DMS114 treated with DMSO at 0.1 percent for 48 hours (cell line): Measurements from ENCODE around the gene ADPGK.
"Not testable (repeated sequence)": the region's sequence is repeated elsewhere in the genome, so short reads cannot be mapped to it uniquely, and the experiment has no call there.

Source experiments
- DNase-seq: peaks from one replicate; lab custom pipeline; 2025; ENCODE audit not compliant: unreplicated experiment; lab: John Stamatoyannopoulos, UW

The ADPGK gene

DNA sequence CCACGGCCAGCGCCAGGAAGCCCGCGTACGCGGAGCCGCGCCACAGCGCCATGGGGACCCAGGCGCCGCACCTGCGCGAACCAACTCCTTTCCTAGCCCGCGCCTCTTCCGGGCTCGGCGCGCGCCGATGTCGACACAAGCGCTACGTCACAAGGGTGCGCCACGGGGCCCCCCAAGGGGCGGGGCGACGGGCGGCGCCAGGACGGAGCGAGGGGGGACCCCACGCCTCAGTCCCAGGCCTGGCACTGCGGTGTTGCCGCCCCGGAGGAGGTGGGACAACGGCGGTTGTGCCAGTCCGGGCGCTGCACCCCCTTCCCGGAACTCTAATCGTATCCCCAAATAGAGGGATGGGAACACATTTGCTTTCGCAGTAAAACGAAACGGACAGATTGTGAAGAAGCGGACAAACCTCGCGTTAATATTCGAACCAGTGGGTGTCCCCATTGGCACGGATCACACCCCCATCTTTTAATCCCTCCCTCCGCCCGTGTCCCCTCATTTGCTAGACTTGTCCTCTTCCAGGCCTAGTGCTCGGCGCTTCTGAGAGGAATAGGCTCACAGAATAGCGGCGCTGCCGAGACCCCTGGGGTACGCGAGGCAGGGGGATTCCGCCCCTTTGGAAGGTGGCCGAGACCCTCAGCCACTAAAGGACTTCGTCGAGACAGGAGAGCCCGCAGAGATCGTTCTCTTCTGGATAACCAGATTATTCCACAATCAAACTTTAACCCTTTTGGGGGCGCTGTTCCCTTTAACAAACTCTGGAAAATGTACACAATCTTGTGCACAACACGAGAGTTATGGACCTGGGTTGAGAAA lies at the start of gene ADPGK:
ADPGK (minus strand) TSS at position 119 of the 816 bp plus-strand sequence; CDS start at position 52, 67 bp downstream.
- DNase-seq = peak; percentile 84

DNA sequence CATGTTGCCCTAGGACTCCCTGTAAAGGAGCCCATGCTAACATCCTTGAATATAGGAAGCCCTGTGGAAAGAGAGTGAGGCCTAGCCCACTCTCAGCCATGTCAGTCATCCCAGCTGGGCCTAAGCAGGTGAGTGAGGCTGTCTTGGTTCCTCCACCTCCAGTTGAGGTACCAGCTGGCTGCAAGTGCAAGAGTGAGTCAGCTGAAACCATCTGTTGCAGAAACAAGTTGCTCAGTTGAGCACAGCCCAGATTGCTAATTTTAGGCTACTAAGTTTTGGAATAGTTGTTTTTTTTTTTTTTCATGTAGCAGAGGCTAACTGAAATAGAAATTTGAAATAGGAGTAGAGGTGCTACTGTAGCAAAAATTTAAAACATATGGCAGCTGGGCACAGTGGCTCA lies 43.7 kb upstream of the ADPGK start:
- DNase-seq = no peak

DNA sequence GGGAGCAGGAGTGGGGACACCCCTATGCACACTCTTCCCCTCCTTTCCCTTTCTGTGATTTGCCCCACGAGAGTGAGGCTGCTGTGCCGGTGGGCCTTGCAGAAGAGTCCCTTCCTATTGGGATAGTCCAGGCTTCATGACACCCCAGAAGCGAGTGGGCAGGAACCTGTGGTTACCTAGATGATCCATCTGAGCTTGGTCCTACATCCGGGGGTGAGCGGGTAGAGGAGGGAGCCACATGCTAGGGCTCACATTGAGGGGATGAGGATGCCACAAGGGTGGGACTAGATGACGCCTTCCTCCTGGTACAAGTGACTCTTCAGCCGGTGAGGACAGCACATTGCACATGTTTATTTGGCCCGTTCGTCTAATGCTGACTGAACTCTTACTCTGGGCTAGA lies 43.1 kb upstream of the ADPGK start:
- no peak for DNase-seq

DNA sequence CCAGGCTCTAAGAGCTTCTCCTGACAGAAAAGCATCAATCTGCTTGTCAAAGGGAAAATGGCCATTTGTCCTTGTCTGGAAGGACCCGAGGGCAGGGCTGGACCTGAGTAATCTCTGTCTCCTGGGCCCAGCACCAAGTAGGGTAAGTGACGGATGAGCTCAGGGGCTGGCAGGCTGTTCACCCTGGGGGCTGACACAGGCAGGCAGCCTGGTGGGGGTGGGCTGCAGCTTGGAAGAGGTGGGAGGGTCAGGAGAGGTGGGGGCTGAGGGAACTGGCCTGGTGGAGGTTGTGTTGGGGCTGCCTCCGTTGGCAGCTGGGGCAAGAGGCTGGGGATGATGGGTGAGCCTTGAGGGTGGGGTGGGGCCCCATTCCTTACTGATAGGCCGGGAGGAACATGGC lies 42.3 kb upstream of the ADPGK start:
- no peak for DNase-seq

DNA sequence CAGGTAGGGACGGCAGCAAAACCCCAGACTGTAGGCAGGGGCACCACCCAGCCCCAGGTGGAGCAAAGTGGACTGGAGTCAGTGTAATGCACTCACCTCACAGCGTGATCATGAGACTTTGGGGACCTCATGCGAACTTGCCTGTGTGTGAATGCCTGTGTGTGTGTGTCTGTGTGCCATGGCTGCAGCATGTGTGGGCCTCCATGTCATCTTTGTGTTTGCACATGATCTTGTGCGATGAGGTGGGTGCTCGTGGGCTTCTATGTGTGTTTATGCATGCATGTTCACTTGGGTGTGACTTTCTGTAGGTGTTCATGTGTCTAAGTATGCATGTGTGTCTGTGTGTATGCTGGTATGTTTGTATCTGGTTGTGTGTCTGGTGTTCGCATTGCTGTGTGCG lies 41.2 kb upstream of the ADPGK start:
- no peak for DNase-seq

DNA sequence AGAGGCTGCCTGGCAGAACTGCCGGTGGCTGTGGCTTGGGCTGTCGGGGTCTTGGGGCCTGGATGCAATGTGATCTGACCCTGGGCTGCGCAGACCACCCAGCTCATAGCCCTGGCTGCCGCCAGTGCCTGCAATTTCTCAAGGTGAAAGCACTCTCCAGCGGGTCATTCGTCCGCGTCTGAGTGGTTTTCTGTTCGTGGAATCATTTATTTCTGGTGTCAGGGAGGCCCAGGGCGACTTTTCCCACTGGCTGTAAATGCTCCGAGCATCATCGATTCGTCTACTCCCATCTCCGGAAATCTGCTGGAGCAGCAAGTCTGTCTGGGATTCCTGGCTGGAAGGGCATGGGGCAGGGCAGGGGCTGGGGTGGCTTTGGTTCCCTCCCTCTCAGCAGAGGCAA lies 40.6 kb upstream of the ADPGK start:
- no peak for DNase-seq

DNA sequence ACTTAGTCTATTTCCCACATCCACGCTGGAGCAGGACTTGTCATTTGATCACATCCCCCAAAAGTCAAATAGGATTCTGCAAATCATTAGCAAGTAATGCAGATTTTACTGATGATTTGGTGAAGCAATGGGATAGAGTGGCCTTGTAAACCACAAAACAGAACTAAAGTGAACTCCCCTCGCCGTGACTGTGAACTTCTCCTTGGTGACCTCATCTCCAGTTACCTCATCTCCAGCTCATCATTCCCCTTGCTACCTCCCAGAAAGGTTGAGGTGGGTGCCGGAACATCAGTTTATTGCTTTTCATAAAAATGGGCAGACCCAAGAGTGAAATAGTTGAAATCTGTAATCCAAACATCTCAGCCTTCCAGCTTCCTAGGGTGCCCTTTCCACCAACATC lies 36.7 kb upstream of the ADPGK start:
- DNase-seq = no peak

DNA sequence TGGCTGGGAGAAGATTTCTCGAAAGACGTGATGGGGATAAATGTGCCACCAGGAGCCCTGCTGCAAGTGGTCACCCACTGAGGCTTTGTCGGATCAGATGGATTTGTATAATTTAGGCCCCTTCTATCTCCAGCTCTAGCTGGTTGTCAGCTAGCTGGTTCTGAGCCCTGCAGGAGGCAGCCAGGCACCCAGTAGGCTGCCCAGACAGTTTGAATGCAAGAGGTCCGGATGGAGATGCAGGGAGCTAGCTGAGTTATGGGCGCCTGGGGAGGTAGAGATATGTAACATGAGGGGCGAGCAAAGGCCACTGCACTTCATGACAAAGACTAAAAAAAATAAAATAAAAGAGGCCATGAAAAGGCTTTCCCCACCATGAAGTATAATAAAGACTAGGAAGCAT lies 35.1 kb upstream of the ADPGK start:
- DNase-seq = no peak

DNA sequence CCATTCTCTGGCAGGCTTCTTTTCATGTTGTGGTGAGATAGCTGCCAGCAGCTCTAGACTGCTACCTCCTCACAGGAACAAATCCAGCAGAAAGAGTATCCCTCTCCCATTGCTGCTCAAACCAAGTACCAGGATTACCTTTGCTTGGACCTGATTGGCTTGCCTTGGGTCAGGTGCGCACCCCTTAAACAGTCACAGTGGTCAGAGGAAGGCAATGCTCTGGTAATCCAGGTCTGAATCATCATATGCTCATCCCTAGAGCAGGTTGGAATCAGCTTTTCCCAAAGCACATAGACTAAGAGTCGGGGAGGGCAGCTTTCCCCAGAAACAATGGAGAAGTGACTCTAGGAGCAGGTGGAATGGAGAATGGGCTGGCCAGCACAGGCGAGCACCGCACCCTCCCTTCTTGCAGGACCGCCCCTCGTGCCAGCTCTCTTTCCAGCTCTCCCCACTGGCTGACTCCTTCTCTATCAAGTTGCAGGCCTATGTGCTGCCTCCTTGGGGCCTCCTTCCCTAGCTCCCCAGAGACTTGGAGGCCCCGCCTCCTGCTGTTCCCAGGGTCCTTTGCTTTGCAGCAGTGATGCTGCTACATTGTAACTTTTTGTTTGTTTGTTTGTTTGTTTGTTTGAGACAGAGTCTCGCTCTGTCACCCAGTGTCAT lies 29.9 kb upstream of the ADPGK start:
- DNase-seq = no peak

DNA sequence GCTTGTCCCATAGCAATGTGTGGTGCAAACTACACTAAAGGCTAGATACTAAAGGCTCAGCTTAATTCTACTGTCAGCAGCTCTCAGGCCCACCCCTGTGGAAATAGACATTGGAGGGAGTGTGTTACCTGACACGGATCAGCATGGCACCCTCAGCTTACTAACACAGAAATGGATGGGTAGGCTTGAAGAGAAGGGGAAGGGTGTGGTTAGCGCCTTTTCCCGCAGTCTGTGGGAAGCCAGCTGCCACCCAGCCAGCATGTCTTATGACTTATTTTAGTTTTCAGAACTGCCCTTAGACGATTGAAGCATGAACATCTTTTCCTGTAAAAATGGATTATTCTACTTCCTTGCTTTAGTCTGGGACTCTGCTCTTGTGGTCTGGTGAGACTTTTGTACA lies 25.8 kb upstream of the ADPGK start:
- DNase-seq = no peak

DNA sequence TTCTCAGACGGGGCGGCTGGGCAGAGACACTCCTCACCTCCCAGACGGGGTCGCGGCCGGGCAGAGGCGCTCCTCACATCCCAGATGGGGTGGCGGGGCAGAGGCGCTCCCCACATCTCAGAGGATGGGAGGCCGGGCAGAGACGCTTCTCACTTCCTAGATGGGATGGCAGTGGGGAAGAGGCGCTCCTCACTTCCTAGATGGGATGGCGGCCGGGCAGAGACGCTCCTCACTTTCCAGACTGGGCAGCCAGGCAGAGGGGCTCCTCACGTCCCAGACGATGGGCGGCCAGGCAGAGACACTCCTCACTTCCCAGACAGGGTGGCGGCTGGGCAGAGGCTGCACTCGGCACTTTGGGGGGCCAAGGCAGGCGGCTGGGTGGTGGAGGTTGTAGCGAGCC lies 23.8 kb upstream of the ADPGK start:
- not testable (repeated sequence) for DNase-seq

DNA sequence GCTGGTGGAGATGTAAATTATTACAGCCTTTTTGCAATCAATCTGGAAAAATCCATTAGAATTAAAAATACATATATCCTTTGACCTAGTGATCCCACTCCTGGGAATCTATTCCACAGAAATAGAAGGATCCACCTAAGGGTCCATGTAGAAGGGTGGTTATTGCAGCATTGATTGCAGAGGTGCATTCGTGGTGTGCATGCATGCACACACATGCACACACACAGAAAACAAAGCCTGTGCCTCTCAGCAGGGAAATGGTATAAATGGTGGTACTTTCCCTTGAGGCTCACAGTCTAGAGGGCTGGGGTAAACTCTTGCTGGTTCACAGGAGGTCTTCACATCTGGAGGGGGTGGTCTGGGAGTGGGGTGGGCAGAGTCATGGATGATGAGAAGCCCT lies 19.4 kb upstream of the ADPGK start:
- no peak for DNase-seq

DNA sequence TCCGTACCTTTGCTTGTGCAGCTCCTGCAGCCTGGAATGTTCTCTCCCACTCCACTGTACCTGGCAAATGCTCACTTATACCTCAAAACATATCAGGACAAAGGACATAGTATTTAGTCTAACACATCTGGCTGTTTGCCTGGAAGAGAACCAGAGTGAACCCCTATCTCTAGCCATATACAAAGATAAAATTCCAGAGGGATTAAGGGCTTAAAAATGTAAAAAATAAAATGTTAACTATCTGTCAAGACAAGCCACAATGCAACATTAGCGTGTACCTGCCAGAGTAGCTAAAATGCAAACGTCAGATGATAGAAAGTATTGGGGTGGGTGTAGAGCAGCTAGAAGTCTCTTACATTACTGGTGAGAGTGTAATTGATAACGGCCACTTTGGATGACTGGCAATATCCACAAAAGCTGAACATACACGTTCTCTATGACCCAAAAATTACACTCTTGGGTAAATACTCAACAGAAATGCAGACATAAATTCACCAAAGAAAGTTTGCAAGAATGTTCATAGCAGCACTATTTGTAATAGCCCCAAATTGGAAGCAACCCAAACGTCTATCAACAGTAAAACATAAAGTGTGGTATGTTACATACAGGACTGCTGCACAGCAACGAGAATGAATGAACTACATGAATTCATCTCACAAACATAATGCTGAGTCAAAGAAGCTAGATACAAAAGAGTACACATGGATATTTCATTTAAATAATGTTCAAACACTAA lies 18.2 kb upstream of the ADPGK start:
- DNase-seq = no peak

DNA sequence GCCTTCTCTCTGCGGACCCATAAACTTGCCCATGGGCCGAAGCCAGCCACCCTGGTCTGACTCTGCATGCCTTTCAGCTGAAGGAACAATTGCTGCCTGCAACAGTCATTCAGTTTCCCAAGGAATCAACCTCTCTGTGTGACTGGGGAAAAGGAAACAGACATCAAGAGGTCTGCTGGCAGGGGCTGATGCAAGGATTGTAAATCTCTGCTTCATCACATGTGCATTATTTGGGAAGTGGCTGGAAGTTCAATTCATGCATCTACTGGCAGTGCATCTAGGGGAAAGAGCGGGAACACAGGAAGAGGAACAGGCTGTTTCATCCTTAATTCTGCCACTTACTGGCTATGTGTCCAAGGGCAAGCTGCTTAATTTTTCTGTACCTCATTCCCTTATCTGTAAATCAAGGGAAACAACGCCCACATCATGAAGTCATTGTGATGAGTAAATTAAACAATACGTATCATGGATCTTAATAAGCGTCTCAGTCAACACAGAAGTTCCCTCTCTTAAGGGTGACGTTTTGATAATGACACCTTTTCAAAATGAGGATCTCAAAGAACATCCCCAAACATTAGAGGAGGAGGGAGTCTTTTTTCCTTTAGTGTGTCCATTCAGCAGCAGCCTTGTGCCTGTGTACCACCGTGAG lies 17.4 kb upstream of the ADPGK start:
- no peak for DNase-seq

DNA sequence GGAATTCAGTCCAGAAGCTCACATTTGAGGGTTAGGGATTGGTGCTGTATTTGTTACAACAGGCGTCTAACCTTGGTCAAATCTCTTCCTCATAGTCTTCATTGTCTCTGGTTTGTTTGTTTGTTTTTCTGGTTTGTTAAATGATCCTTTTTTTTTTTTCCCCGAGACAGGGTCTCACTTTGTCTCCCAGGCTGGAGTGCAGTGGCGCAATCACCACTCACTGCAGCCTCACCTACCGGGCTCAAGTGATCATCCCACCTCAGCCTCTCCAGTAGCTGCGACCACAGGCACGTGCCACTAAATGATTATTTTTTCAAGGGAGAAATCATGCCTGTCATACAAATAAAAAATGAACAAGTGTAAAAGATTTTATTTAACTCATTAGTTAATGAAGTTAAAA lies 14.3 kb upstream of the ADPGK start:
- no peak for DNase-seq

DNA sequence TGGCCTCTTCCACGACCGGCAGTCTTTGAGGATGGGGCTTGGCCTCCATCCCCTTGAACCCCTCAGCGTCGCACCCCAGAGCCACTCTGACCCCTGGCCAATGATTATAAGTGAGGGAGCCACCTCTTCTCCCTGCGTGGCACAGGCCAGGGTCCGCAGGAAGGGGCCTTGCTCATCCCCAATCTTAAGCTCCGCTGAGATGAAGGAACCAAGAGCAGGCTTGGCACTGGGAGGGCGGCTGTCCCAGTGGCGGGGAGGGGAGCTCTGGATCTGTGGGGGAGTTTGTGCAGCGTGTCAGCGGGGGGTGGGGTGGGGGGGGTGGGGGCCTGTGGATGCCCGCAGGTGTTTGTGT lies 13.8 kb upstream of the ADPGK start:
- no peak for DNase-seq

DNA sequence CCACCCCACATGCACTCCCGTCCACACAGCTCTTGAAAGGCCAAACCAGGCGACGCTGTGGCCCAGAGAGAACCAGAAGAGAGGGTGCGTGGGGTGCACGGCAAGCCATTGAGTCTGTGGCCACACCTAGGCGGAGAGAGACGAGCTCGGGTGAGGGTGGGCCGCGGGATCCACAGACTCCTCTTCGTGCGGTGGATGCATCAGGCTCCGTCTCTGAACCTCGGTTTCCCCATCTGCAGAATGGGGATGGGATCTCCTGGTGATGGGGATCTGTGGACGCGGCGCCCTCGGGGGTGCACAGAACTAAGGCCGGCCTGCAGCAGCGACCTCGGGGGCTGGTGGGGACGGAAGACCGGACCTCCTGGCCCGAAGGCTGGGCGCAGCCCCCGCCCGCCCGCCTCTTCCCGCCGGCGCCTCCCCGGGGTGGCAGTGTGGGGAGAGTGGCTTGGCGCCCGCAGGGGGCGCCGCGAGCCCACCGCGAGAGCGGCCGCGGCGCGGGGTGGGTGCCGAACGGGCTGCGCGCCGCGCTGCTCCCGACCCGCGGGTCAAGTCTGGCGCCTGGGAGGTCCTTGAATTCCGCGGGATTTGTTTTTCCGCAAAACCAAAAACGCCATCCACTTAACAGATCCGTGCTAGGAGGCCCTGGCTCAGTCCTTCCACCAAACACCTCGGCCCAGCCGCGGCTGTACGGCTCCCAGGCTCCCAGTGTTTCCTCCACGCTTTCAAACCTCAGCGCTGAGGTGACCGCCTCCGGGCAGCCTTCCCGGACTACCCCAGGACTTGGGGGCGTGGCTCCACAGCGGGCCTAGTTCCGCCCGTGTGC lies 13.2 kb upstream of the ADPGK start:
- DNase-seq = peak; percentile 58

DNA sequence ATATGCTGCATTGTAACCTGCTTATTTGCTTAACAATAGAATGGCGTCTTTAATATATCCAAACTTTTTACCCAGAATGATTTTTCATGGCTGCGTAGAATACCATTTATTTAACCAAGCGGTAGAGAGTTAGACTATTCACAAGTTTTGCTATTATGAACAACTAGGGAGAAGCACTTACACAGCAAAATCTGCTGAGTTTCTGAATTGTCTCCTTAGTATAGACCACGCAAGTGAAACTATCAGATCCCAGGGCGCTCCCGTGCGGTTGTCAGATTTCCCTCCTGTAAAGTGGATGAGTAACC lies 12.6 kb upstream of the ADPGK start:
- DNase-seq = peak; percentile 34

DNA sequence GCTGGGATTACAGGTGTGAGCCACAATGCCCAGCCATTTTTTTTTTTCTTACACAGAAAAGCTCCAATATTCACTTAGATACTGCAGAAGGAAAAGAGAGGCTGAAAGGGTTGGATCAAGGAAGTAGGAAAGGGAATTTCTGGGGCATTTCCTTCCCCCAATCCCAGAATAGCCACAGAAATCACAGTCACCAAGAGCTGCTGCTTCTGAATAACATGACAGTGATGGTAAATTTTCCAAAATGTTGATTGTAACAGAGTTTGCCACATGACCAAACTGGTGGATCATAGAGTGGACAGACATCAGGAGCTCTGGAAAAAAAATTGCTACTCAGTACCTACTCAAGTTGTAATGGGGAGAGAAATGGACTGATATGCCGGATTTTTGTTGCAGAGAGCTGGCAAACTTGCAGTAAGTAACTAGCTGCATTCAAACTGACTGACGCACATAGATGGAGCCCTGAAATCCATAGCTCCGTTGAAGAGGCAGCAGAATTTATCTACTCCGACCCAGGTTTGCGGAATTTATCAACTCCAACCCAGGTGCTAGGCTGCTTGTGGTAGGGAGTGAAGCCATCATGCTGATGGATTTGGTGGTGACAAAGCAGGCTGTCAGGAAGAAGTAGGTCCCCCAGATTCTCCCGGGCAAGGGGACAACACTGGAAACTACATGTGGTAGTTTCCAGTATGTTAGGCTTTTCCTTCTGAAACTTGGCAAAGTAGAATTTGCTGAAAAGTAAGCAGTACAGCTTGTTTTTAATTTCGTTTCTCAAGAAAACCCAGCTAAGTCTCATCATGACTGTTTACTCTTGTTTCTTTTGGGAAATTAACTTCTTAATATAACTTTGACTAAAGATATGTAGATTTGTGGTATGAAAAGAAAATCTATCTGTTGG lies 10.5 kb upstream of the ADPGK start:
- DNase-seq = no peak

DNA sequence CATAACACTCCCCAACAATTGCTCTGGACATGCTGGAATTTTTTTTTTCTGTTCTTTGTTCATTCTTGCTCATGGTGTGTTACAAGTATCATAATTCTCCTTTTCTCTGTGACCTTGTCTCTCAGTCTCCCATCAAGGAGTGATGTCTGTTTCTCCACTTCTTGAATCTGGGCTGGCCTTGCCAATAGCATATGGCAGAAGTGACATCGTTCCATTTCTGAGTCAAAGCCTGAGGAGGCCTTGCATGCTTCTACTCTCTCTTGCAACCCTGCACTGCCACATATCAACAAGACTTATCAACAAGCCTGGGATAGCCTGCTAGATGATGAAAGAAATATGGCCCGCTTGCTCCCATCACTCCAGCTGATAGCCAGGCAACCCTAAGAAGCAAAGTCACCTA lies 8.9 kb upstream of the ADPGK start:
- DNase-seq = no peak
